Neural crest cell (in vitro differentiated cells): ENCODE data around the gene PMFBP1. TPM values are rescaled to one million over a fixed set of nuclear protein-coding genes. Genes with fewer than 3 reads are reported as not detected.

ENCODE experiments used
- DNase-seq: peaks from one replicate; pipeline ENCODE4 v3.0.0; 2021; ENCODE audit warnings: low read depth, mixed read lengths, low spot score
- H3K27ac Mint-ChIP-seq: one replicate; pipeline ENCODE4 v1.8.0; 2021; ENCODE audit warnings: mild to moderate bottlenecking, mixed read lengths; ENCODE audit not compliant: unreplicated experiment
- H3K27me3 Mint-ChIP-seq: 2 replicates; pipeline ENCODE4 v1.8.0; 2021; ENCODE audit warnings: low read depth, mild to moderate bottlenecking, mixed read lengths
- H3K36me3 Mint-ChIP-seq: 2 replicates; pipeline ENCODE4 v1.8.0; 2021; ENCODE audit warnings: low read depth, mild to moderate bottlenecking, mixed read lengths
- H3K4me1 Mint-ChIP-seq: 2 replicates; pipeline ENCODE4 v1.8.0; 2021; ENCODE audit warnings: mixed read lengths
- H3K4me3 Mint-ChIP-seq: one replicate; pipeline ENCODE4 v1.8.0; 2021; ENCODE audit warnings: mild to moderate bottlenecking, mixed read lengths
- H3K9me3 Mint-ChIP-seq: 2 replicates; pipeline ENCODE4 v1.8.0; 2021; ENCODE audit warnings: mixed read lengths
- total RNA-seq: library from RNA; stranded (reverse); gene quantifications from 2 replicates; pipeline ENCODE4 v1.2.1, GENCODE V29; 2021
- TF ChIP-seq, protein P1 (sequence below): fragments of 200-600 bp; sonication (generic); conservative IDR thresholded peaks from 2 replicates; pipeline ENCODE4 v1.5.0; 2021; ENCODE audit warnings: antibody characterized with exemption, mild to moderate bottlenecking

Gene PMFBP1
- total RNA-seq, 1 donor from 2014 or later: 4.0 TPM

DNA sequence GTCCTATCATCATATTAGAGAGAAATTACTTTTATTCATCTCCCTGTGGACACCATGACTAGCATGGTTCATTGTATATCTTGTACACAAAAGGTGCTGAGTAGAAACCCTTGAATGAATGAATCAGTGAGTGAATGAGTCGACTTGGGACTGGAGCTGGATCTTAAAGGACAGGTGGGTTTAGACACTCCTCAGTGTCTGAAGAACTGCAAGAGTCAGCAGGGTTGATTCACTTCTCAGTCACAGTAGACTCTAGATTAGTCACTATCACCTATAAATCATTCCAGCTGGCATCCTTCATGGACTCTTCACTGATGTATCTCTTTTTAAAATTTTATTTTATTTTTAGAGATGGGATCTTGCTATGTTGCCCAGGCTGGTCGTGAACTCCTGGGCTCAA is 30.1 kb upstream of the PMFBP1 start:
- Mint-ChIP-seq H3K27ac (no peak overlapping the region), H3K9me3 (no peaks in the 10 kb centered on the region), H3K27me3 (no peaks in the 10 kb centered on the region), H3K36me3 (no peaks in the 10 kb centered on the region), H3K4me3 (no peak overlapping the region), H3K4me1 (peaks cover 14% of the 10 kb centered on the region)
- no peak for DNase-seq
- TF ChIP-seq, protein P1, sequence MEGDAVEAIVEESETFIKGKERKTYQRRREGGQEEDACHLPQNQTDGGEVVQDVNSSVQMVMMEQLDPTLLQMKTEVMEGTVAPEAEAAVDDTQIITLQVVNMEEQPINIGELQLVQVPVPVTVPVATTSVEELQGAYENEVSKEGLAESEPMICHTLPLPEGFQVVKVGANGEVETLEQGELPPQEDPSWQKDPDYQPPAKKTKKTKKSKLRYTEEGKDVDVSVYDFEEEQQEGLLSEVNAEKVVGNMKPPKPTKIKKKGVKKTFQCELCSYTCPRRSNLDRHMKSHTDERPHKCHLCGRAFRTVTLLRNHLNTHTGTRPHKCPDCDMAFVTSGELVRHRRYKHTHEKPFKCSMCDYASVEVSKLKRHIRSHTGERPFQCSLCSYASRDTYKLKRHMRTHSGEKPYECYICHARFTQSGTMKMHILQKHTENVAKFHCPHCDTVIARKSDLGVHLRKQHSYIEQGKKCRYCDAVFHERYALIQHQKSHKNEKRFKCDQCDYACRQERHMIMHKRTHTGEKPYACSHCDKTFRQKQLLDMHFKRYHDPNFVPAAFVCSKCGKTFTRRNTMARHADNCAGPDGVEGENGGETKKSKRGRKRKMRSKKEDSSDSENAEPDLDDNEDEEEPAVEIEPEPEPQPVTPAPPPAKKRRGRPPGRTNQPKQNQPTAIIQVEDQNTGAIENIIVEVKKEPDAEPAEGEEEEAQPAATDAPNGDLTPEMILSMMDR: no peak

DNA sequence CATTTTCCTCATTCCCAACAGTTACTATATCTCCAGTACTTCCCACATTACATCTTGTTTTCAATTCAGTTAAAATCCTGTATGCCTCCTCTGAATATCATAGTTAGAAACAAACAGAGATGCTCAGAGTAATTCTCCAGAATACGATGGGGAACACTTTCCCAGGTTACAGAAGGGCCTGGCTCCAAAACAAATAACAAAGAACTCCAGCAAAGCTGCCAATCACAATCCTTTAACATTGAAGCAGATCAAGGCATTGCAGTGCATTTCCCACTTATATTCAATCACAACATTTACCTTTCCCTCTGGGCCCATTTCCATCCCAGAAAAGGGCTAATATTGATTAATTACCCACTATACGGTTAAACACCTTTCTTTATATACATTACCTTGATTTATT is 29.4 kb upstream of the PMFBP1 start:
- Mint-ChIP-seq H3K27me3 (no peaks in the 10 kb centered on the region), H3K4me3 (no peak overlapping the region), H3K4me1 (peaks cover 14% of the 10 kb centered on the region), H3K27ac (no peak overlapping the region), H3K9me3 (no peaks in the 10 kb centered on the region), H3K36me3 (no peaks in the 10 kb centered on the region)
- TF ChIP-seq, protein P1: no peak
- no peak for DNase-seq

DNA sequence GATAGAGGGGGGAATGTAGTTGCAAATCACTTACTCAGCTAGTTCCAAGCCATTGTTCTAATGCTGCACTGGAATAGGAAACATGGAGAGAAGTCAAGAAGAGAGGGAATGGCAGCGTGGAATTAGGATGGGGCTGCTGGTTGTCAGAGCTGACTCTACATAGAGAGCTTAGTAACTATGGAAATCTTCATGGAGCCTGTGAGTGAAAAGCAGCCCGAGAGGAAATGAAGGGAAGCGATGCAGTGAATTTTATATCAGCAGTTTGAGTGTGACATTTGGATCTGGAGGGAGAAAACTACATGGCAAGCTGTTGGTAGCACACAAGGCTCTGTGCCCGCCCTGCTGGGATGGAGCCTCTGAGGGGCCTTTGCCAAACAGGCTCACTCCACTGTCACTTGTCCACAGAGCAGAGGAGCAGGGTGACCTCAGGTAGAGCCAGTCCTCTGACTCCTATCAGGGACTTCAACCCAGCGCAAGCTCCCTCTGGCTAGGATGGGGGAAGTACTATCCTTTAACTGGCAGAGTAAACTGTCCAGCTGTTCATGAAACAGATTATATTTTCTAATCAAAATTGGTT is 27.9 kb upstream of the PMFBP1 start:
- peaks cover 21% of the 10 kb centered on the region for H3K4me1 Mint-ChIP-seq
- no peak for DNase-seq
- no peaks in the 10 kb centered on the region for H3K9me3 Mint-ChIP-seq
- H3K4me3 Mint-ChIP-seq: no peak overlapping the region
- no peaks in the 10 kb centered on the region for H3K27me3 Mint-ChIP-seq
- TF ChIP-seq, protein P1: no peak
- H3K36me3 Mint-ChIP-seq: no peaks in the 10 kb centered on the region
- no peak overlapping the region for H3K27ac Mint-ChIP-seq

DNA sequence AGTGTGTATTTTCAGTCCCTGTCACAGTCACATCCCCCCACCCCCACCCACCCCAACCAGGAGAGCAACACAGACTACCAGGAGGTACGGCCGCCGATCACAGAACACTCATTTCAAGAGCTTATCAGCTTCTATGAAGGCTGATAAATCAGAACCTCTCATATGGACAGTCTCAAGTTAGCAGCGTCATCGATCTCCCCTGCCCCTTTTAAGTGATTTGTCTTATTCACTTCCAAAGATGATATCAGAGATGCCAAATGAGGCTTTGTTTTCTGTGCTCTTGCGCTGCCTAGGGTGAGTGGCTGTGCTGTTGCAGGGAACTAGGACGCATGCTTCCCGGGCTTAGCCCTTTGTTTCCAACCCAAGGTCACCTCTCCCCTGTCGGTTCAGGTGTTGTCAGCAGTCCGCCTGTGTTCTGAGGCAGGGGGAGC is 26.8 kb upstream of the PMFBP1 start:
- Mint-ChIP-seq H3K9me3 (no peaks in the 10 kb centered on the region), H3K4me3 (no peak overlapping the region), H3K27me3 (no peaks in the 10 kb centered on the region), H3K27ac (no peak overlapping the region), H3K36me3 (no peaks in the 10 kb centered on the region), H3K4me1 (peaks cover 21% of the 10 kb centered on the region)
- TF ChIP-seq, protein P1: no peak
- DNase-seq: no peak

DNA sequence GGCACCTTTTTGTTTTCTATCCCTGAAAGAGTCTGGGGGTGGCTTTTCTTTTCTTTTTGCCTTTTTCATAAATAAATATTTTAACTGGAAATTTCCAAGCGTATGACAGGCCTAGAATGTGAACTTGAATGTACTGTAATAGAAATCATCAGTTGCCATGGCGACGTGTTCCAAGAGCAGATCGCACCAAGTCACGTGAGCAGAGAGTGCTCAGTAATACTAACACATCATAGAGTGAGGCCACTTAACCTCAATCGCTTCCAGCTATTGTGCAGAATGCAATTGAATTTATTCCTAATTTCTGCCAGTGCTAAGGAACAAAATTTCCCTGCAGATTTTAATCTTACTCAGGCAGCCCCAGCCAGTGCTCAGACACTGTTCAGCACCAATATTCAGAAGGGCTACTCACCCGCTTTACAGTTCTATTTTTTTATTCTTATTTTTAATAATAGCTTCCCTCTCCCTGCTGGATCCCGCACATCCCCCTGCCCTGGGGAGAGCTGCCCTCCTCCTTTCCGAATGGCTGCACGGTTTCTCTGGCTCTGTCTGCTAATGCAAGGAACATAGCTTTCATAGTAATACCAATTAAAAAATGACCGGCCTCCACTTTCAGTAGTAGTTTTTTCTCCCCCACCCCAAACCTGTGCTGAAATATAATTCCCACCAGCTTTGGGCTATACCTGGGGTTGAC is 26.2 kb upstream of the PMFBP1 start:
- H3K4me1 Mint-ChIP-seq: peaks cover 21% of the 10 kb centered on the region
- H3K36me3 Mint-ChIP-seq: no peaks in the 10 kb centered on the region
- H3K27ac Mint-ChIP-seq: no peak overlapping the region
- TF ChIP-seq, protein P1: no peak
- DNase-seq: no peak
- H3K4me3 Mint-ChIP-seq: no peak overlapping the region
- H3K27me3 Mint-ChIP-seq: no peaks in the 10 kb centered on the region
- no peaks in the 10 kb centered on the region for H3K9me3 Mint-ChIP-seq
